Measurements from ENCODE around the gene SMYD3.
"Not testable (repeated sequence)": the region's sequence is repeated elsewhere in the genome, so short reads cannot be mapped to it uniquely, and the experiment has no call there.

SMYD3 gene

GRCh38 chr1:245971076-245971710 lies 535.9 kb downstream of the SMYD3 start:
- DNase-seq = not testable (repeated sequence)

- DNase-seq = peak; percentile 95
Observed at GRCh38 chr1:245969283-245969682, 537.8 kb downstream of the SMYD3 start.

GRCh38 chr1:245968775-245969174 lies 538.3 kb downstream of the SMYD3 start:
- DNase-seq = no peak

- DNase-seq = no peak
Observed at GRCh38 chr1:245965398-245965797, 541.7 kb downstream of the SMYD3 start.

GRCh38 chr1:245963649-245964048 lies 543.4 kb downstream of the SMYD3 start:
- no peak for DNase-seq

GRCh38 chr1:245962453-245962852 lies 544.6 kb downstream of the SMYD3 start:
- DNase-seq = no peak

- DNase-seq = peak; percentile 63
Observed at GRCh38 chr1:245961137-245961540, 545.9 kb downstream of the SMYD3 start.

- DNase-seq = no peak
Observed at GRCh38 chr1:245960171-245960570, 546.9 kb downstream of the SMYD3 start.

- no peak for DNase-seq
Observed at GRCh38 chr1:245958016-245958415, 549.1 kb downstream of the SMYD3 start.

- DNase-seq = no peak
Observed at GRCh38 chr1:245957427-245957826, 549.7 kb downstream of the SMYD3 start.

GRCh38 chr1:245956225-245956624 lies 550.9 kb downstream of the SMYD3 start:
- DNase-seq = no peak

- DNase-seq = no peak
Observed at GRCh38 chr1:245953876-245954660, 553.0 kb downstream of the SMYD3 start.

GRCh38 chr1:245952383-245953026 lies 554.6 kb downstream of the SMYD3 start:
- no peak for DNase-seq

GRCh38 chr1:245948786-245949185 lies 558.3 kb downstream of the SMYD3 start:
- no peak for DNase-seq

- peak; percentile 30 for DNase-seq
Observed at GRCh38 chr1:245946905-245947304, 560.2 kb downstream of the SMYD3 start.

GRCh38 chr1:245945136-245945535 lies 561.9 kb downstream of the SMYD3 start:
- DNase-seq = not testable (repeated sequence)

GRCh38 chr1:245942856-245943255 lies 564.2 kb downstream of the SMYD3 start:
- no peak for DNase-seq

- not testable (repeated sequence) for DNase-seq
Observed at GRCh38 chr1:245941771-245942170, 565.3 kb downstream of the SMYD3 start.

- no peak for DNase-seq
Observed at GRCh38 chr1:245939756-245940345, 567.2 kb downstream of the SMYD3 start.

GRCh38 chr1:245938046-245938435 lies 569.0 kb downstream of the SMYD3 start:
- no peak for DNase-seq

- DNase-seq = no peak
Observed at GRCh38 chr1:245937316-245938045, 569.6 kb downstream of the SMYD3 start.

- no peak for DNase-seq
Observed at GRCh38 chr1:245934409-245934808, 572.7 kb downstream of the SMYD3 start.

All from HCEC 1CT (cell line).